Loucy (cell line): ENCODE measurements around the gene GOLGA8J.

Experiments used
- CTCF ChIP-seq: fragments of 200-600 bp; sonication (generic); conservative IDR thresholded peaks from 2 replicates; pipeline ENCODE4 v1.5.1; 2014; ENCODE audit warnings: mild to moderate bottlenecking, antibody characterized with exemption, low read length
- EZH2phosphoT487 ChIP-seq: fragments of 200-600 bp; IDR thresholded peaks from 2 replicates; pipeline ENCODE4 v1.6.1; 2018; ENCODE audit warnings: antibody characterized with exemption, mild to moderate bottlenecking, moderate library complexity, borderline replicate concordance

GRCh38 chr15:30056166-30056565 lies 26.6 kb upstream of the GOLGA8J start:
- TF ChIP-seq CTCF: no peak
- TF ChIP-seq EZH2phosphoT487: no peak
